Measurements from ENCODE around the gene KIF26B.
A peak's percentile ranks its signal among the peaks of the same experiment; 100 is the strongest.

Gene KIF26B

GRCh38 chr1:245205396-245205795 is 50.6 kb downstream of the KIF26B start:
- no peak overlapping the region for H3K27ac ChIP-seq
- H3K9ac ChIP-seq = no peak overlapping the region
- no peak for TF ChIP-seq Cebpa-rat (IDR thresholded peaks at IDR 0.05)

GRCh38 chr1:245205864-245206263 is 51.1 kb downstream of the KIF26B start:
- Histone ChIP-seq H3K9ac (no peak overlapping the region), H3K4me3 (no peak overlapping the region), H3K27ac (no peak overlapping the region), H4K20me1 (no peaks in the 10 kb centered on the region), H3K36me3 (0 out of 22 replicates have a peak, but pooled peaks cover 0 to 6% (median 0%) of the 10 kb centered on the region in 11 experiments), H3K4me1 (peaks cover 0 to 22% (median 15%) of the 10 kb centered on the region in 10 experiments; a peak in 14 of 20 replicates), H3K9me3 (replicated peaks in 1 of 11) (peaks cover 32 to 69% (median 41%) of the 10 kb centered on the region in 11 experiments), H3K4me2 (no peak overlapping the region), H3K27me3 (peaks cover 0 to under 1% (median 0%) of the 10 kb centered on the region in 11 experiments; a peak in 1 of 22 replicates)
- no peak for TF ChIP-seq Cebpa-rat (IDR thresholded peaks at IDR 0.05)

More at GRCh38 chr1:245205396-245205795, 50.6 kb downstream of the KIF26B start:
- Histone ChIP-seq H3K4me2 (no peak overlapping the region), H4K20me1 (no peaks in the 10 kb centered on the region), H3K4me1 (peaks cover 0 to 21% (median 15%) of the 10 kb centered on the region in 10 experiments; a peak in 14 of 20 replicates), H3K4me3 (no peak overlapping the region), H3K9me3 (replicated peaks in 1 of 11) (peaks cover 32 to 69% (median 41%) of the 10 kb centered on the region in 11 experiments), H3K36me3 (0 out of 22 replicates have a peak, but pooled peaks cover 0 to 6% (median 0%) of the 10 kb centered on the region in 11 experiments), H3K27me3 (peaks cover 0 to 6% (median 0%) of the 10 kb centered on the region in 11 experiments; a peak in 1 of 22 replicates)

GRCh38 chr1:245207056-245207638 is 52.4 kb downstream of the KIF26B start:
- H3K4me2 ChIP-seq = no peak overlapping the region
- H3K9me3 ChIP-seq (replicated peaks in 1 of 11) = peaks cover 32 to 70% (median 41%) of the 10 kb centered on the region in 11 experiments
- H3K4me3 ChIP-seq = peak overlapping the region in 1 of 10 experiments; percentile 7; a peak in 1 of 20 replicates
- peaks cover 0 to 11% (median 8%) of the 10 kb centered on the region in 10 experiments; a peak in 14 of 20 replicates for H3K4me1 ChIP-seq
- H3K27me3 ChIP-seq = no peaks in the 10 kb centered on the region
- H3K9ac ChIP-seq = no peak overlapping the region
- H3K36me3 ChIP-seq = 0 out of 22 replicates have a peak, but pooled peaks cover 0 to 6% (median 0%) of the 10 kb centered on the region in 11 experiments
- H4K20me1 ChIP-seq = no peaks in the 10 kb centered on the region
- H3K27ac ChIP-seq = no peak overlapping the region
- TF ChIP-seq Cebpa-rat (IDR thresholded peaks at IDR 0.05) = no peak

GRCh38 chr1:245207801-245208200 is 53.0 kb downstream of the KIF26B start:
- H3K4me3 ChIP-seq = no peak overlapping the region
- TF ChIP-seq Cebpa-rat (IDR thresholded peaks at IDR 0.05) = no peak
- H3K9me3 ChIP-seq (replicated peaks in 1 of 11) = peaks cover 32 to 76% (median 41%) of the 10 kb centered on the region in 11 experiments
- H3K4me1 ChIP-seq = peaks cover 0 to 10% (median 8%) of the 10 kb centered on the region in 10 experiments; a peak in 14 of 20 replicates
- H4K20me1 ChIP-seq = no peaks in the 10 kb centered on the region
- H3K9ac ChIP-seq = no peak overlapping the region
- no peaks in the 10 kb centered on the region for H3K27me3 ChIP-seq
- no peak overlapping the region for H3K27ac ChIP-seq
- no peak overlapping the region for H3K4me2 ChIP-seq
- H3K36me3 ChIP-seq = 0 out of 22 replicates have a peak, but pooled peaks cover 0 to 6% (median 0%) of the 10 kb centered on the region in 11 experiments

GRCh38 chr1:245209658-245210435 is 55.1 kb downstream of the KIF26B start:
- H3K4me3 ChIP-seq = no peak overlapping the region
- TF ChIP-seq Cebpa-rat (IDR thresholded peaks at IDR 0.05) = no peak
- H3K36me3 ChIP-seq = 0 out of 22 replicates have a peak, but pooled peaks cover 0 to 6% (median 0%) of the 10 kb centered on the region in 11 experiments
- H3K27ac ChIP-seq = no peak overlapping the region
- H4K20me1 ChIP-seq = no peaks in the 10 kb centered on the region
- H3K4me1 ChIP-seq = peaks cover 0 to 10% (median 8%) of the 10 kb centered on the region in 10 experiments; a peak in 14 of 20 replicates
- peak overlapping the region in 5 of 11 experiments; percentile 11 to 44 (median 24); a peak in 8 of 22 replicates for H3K4me2 ChIP-seq
- peaks cover 32 to 66% (median 39%) of the 10 kb centered on the region in 11 experiments for H3K9me3 ChIP-seq (replicated peaks in 1 of 11)
- H3K9ac ChIP-seq = no peak overlapping the region
- H3K27me3 ChIP-seq = peaks cover 0 to 2% (median 0%) of the 10 kb centered on the region in 11 experiments; a peak in 1 of 22 replicates

GRCh38 chr1:245211035-245211749 is 56.4 kb downstream of the KIF26B start:
- H3K4me3 ChIP-seq = no peak overlapping the region
- H3K36me3 ChIP-seq = 0 out of 22 replicates have a peak, but pooled peaks cover 0 to 6% (median 0%) of the 10 kb centered on the region in 11 experiments
- H3K4me1 ChIP-seq = peaks cover 0 to 10% (median 8%) of the 10 kb centered on the region in 10 experiments; a peak in 14 of 20 replicates
- no peak overlapping the region for H3K4me2 ChIP-seq
- H3K27me3 ChIP-seq = peaks cover 0 to 9% (median 0%) of the 10 kb centered on the region in 11 experiments; a peak in 1 of 22 replicates
- no peak for TF ChIP-seq Cebpa-rat (IDR thresholded peaks at IDR 0.05)
- H3K9ac ChIP-seq = no peak overlapping the region
- no peak overlapping the region for H3K27ac ChIP-seq
- no peaks in the 10 kb centered on the region for H4K20me1 ChIP-seq
- peaks cover 25 to 52% (median 29%) of the 10 kb centered on the region in 11 experiments for H3K9me3 ChIP-seq (replicated peaks in 1 of 11)

- peaks cover 19 to 47% (median 23%) of the 10 kb centered on the region in 11 experiments for H3K9me3 ChIP-seq (replicated peaks in 1 of 11)
- no peak for TF ChIP-seq Cebpa-rat (IDR thresholded peaks at IDR 0.05)
- no peak overlapping the region for H3K9ac ChIP-seq
- H3K4me2 ChIP-seq = no peak overlapping the region
- 0 out of 22 replicates have a peak, but pooled peaks cover 0 to 6% (median 0%) of the 10 kb centered on the region in 11 experiments for H3K36me3 ChIP-seq
- no peak overlapping the region for H3K27ac ChIP-seq
- no peaks in the 10 kb centered on the region for H4K20me1 ChIP-seq
- no peak overlapping the region for H3K4me3 ChIP-seq
- H3K4me1 ChIP-seq = peaks cover 0 to 10% (median 8%) of the 10 kb centered on the region in 10 experiments; a peak in 14 of 20 replicates
- H3K27me3 ChIP-seq = peaks cover 0 to 9% (median 0%) of the 10 kb centered on the region in 11 experiments; a peak in 1 of 22 replicates
Measured at GRCh38 chr1:245211761-245212160, 57.0 kb downstream of the KIF26B start.

- TF ChIP-seq Cebpa-rat (IDR thresholded peaks at IDR 0.05) = no peak
- peaks cover 14 to 42% (median 18%) of the 10 kb centered on the region in 11 experiments for H3K9me3 ChIP-seq (replicated peaks in 1 of 11)
- no peaks in the 10 kb centered on the region for H4K20me1 ChIP-seq
- no peak overlapping the region for H3K9ac ChIP-seq
- 0 out of 22 replicates have a peak, but pooled peaks cover 0 to 3% (median 0%) of the 10 kb centered on the region in 11 experiments for H3K36me3 ChIP-seq
- no peak overlapping the region for H3K4me2 ChIP-seq
- peaks cover 0 to 10% (median 8%) of the 10 kb centered on the region in 10 experiments; a peak in 14 of 20 replicates for H3K4me1 ChIP-seq
- H3K4me3 ChIP-seq = no peak overlapping the region
- H3K27ac ChIP-seq = no peak overlapping the region
- peaks cover 0 to 9% (median 0%) of the 10 kb centered on the region in 11 experiments; a peak in 1 of 22 replicates for H3K27me3 ChIP-seq
Measured at GRCh38 chr1:245212221-245212710, 57.5 kb downstream of the KIF26B start.
